CD4-positive, alpha-beta T cell treated with Interleukin-2 at 100 ng/mL for 4 hours (primary cell): Measurements from ENCODE around the gene LGALS8.

Experiments
- DNase-seq: peaks from one replicate; pipeline ENCODE4 v3.0.0-alpha.2; 2020; ENCODE audit warnings: low spot score

Gene LGALS8

DNA sequence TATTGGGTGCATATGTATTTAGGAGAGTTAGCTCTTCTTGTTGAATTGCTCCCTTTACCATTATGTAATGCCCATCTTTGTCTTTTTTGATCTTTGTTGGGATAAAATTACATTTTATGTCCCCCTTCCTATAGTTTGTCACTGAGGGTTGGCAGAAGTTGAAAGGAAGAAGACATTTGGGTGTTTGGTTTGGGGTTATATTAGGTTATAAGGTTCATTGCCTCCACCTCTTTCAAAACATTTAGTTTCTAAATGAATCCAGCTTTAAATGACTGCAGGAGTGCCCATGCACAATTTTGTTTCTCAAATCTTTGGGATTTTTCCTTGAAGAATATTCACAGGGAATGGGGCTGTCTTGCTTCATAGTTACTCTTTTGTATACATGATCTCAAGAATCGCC lies 14.6 kb upstream of the LGALS8 start:
- no peak for DNase-seq

DNA sequence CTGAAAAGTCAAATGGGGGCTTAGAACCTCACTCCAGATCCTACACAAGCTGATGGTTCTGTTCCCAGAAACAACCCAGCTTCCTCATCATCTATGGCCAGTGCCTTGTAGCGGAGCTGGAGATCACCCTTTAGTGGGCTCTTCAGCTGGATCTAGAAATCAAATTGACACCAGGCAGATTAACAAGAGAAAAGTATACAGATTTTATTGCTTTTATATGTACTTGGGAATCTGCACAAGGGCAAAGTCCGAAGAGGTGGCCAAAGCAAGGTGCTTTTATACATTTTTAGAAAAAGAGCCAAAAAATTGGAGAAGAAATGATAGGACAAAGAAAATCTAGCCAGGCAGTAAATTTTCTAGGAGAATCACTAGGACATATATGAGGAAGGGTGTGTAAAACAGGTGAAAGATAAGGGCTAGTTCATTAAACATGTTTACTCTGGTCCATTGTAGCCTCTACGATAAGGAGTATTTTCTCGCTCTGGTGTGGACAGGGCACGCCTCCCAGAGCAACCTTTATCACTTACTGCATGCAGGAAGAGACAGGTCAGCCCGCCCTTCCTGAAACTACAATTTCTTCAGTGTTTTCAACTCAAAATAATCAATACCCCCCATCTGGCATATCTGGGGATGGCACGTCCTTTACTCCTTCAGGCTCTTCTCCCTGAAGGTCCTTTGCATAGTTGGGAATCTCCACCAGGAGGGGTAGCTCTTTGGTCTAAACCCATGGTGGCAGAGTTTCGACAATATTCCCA lies 14.0 kb upstream of the LGALS8 start:
- DNase-seq, result no peak

DNA sequence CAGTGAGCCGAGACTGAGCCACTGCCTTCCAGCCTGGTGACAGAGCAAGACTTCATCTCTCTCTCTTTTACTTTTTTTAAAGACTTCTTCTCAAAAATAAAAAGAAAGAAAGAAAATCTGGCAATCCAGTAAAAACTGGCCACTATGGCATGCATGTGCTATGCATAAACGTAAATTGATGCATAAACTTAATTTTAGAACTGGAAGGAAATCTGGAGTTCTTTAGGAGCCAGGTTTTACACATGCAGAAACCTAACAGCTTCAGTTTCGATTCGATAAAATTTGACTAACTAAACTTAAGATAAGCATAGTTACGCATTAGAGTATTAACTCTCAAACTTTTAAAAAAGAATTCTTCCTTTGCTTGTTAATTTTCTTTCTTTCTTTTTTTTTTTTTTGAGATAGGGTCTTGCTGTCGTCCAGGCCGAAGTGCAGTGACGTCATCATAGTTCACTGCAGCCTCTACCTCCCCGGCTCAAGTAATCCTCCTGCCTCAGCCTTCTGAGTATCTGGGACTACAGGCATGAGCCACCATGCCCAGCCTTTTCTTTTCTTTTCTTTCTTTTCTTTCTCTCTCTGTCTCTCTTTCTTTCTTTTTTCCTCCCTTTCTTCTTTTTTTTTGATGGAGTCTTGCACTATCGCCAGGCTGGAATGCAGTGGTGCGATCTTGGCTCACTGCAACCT lies 11.9 kb upstream of the LGALS8 start:
- DNase-seq, result no peak

DNA sequence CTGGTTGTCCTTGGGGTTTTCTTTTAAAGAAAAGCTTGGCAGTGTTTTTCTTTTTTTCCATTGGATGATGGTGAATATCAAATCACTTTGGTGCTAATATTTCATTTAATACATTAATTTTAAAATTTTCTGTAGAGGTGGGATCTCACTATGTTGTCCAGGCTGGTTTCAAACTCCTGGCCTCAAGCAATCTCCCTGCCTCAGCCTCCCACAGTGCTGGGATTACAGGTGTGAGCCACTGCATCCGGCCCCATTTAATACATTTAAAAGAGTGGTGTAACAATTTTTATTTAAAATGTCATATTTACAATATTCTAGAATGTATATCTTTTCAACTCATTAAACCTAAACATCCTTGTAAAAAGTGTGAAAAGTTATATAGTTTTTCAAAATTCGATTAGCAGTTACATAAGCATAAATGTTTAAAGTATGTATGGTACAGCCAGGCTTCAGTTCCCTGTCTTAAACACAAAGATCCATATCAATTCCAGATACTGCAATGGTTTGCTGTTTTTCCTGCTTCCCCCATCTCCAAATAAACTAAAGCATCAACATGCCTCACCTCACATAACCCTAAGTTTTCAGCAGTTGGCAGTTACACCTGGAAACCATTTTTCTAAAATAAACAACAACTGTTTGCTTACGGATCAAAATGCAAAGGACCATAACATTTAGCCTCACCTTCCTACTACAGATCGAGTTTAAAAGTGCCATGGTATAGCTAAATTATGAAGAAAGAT lies 8.9 kb upstream of the LGALS8 start:
- no peak for DNase-seq

DNA sequence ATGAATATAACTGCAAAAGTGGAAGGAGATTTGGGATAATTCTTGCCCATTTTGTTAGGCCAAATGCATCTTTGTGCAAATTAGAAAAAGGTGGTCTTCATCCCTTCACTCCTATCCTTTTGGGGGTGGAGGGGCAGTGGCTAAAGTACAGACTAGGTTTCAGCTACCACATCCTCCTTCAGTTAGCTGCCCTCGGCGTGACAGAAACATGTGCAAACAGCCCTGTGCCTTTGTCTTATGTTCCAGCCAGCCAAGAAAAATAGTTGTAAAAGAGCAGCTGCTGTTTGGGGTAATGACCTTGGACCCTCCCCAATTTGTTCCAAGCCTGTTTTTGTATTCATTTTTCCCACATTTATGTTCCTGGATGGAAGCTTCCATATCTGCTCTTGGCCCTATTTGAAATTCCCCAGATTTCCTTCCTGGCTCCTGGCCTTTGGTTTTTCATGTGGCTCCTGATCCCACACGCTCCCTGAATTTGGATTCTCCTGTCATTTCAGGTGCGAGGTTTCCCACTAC lies 8.3 kb upstream of the LGALS8 start:
- no peak for DNase-seq

DNA sequence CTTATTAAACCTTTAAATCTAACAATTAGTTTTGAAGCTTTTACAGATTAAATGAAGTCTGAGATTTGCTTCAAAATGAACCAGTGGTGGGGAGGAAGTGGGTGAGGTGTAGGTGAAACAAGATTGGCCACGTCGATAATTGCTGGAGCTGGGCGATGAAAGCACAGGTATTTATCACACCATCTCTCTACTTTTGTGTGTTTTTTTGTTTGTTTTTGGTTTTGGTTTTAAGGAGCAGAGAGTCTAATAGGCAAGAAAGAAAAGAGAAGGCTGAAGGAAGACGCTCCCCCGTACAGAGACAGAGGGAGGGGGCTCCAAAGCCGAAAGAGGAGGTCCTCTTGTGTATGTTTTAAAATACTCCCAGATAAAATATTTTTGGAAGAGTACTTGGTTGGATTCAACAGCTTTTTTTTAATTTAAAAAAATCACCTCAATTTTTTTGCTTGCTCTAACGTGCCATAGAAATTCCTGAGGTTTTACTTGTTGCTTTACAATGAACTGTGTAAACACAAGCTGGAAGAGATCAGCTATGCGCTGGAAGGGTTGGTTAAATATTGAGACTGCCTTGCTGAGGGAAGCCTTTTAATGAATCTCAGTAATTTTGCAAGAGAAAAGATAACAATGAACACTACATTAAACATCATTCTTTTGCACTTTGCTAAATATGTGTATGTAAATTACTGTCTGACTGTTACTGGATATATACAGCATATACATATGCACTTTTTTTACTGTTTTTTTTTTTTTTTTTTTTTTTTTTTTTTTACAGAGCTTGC lies 6.7 kb upstream of the LGALS8 start:
- DNase-seq, result peak; percentile 61

DNA sequence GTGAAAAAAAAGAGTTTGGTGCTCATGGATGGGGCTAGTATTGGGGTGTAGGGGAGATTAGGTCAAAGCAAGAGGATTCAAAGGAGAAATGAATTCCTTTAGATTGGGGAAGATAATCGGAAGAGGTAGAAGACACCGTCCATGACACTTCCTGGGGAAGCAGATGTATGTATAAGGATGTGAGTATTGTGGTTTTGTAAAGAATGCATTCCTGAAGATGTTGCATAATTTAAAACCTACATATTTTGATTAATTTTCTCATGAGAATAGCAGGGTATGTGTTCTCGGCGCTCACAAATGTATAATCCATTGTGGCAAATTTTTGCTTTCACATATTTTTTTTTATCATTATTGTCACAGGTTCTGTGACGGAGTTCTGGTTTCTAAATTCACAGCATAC lies 5.5 kb upstream of the LGALS8 start:
- DNase-seq, result no peak

DNA sequence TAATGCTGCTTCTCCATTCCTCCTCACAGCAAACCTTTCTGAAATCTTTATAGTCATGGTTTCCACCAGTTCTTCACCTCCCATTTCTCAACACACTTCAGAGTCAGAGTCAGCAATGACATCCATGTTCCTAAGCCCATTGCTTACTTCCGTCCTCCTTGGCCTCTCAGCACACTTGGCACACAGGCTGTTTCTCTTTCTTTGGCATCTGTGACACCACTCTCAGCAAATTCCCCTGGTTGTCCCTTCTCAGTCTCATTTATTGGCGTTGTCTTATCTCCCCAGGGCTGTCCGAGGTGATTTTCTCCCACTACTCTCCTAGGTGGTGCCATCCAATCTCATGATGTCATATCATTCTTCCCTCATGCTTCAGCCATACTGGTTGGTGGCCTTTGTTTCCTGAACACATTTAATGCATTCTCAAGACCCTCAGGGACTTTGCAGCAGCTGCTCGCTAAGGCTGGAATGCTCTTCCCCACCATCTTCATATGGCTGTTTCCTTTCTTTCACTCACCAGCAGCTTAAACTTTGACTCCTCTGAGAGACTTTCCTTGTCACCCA lies 3.3 kb upstream of the LGALS8 start:
- DNase-seq, result no peak

DNA sequence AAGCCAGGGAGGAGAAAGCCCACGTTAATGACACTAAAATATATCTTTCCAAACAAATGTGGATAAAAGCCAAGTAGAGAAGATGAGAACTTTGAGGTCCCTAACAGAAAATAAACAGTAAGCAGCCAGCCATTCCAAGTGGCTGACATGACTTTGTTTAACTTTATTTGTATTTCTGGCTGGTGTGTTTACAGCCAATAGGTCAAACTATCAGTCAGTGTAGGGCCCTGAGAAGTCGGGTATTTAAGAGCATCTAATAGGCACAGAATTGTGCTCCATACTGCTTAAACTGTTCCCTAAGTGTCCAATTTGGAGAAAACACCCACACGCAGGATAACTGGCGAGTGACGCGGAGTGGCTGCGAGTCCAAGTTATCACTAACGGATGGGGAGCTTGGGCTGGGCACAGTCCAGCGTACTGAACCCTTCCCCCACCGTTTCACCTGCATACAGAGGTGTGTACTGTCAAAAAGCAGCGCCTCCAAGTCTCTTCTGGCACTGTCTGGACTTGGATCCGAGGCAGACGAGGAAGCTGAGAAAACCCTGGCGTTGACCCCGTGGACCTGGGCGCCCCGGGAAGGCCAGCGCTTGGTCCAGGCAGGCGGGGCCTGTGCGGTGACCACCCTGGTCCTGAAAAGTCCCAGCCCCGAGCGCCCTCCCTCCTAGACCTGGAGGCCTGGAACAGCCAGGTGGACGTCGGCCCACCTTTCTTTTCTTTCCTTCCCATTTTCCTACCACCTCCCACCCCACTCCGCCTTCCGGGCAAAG lies 662 bp upstream of the LGALS8 start:
- DNase-seq, result no peak

DNA sequence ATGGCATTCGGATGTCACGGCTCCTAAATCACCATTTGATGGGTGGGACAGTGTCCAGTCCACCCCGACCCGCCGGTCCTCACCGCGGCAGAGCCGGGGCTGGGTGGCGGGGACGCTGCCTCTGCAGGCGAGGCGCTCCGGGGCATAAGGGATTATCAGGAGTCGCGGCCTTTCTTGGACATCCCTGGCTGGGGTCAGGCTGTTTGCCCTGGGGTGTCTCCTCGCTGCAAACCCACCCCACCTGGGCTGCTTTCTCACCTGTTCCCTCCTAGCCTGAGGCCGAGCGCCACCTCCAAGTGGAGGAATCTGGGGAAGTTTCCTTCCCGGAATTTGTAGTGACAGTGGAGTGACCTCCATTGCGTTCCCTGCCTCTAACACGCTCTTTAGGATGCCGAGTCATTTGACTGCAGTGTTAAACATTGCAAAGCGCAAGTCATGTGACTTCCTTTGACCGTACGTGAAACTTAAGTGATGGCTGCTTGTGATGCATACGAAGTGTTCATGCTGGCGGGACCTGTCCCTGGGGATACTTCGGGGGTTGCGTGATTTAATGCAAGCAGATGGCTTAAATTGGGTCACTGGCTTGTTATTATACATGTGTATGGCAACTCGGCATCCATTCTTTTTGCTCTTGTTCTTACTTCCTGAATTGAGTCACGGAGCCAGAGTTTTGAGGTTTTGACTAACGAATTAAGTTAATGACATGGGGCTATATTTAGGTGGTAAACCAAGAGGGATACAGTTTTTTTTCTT lies 536 bp downstream of the LGALS8 start:
- peak; percentile 73 for DNase-seq

DNA sequence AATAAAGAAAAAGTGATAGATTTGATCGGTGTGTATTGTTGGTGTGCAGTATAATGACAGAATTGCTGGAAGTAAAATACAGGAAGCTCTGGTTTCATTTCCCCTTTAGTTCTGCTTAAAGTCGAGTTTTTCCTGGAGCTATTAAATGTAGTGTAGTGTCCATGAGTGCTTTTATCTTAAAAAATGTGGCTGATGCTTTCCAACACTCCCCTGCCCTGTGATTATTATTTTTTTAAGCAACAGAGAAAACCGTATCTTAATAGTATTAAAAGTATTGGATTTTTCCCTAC lies 1.1 kb downstream of the LGALS8 start:
- DNase-seq, result no peak

DNA sequence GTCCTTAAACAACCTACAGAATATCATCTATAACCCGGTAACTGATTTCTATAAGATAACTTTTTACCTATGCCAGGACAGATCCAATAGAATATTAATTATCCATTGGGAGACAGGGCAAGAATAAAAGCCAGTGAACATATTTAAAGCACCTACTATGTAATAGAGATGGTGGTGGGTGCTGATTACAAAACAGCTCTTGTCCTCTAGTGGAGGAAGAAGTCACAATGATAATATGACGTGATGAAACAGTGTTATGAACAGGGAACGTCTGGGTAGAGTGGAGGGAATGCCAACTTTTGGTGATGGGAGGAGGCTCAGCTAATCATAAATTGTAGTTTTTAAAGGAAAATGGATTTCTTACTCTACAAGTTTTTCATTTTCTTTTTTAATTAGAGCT lies 2.3 kb downstream of the LGALS8 start:
- no peak for DNase-seq

DNA sequence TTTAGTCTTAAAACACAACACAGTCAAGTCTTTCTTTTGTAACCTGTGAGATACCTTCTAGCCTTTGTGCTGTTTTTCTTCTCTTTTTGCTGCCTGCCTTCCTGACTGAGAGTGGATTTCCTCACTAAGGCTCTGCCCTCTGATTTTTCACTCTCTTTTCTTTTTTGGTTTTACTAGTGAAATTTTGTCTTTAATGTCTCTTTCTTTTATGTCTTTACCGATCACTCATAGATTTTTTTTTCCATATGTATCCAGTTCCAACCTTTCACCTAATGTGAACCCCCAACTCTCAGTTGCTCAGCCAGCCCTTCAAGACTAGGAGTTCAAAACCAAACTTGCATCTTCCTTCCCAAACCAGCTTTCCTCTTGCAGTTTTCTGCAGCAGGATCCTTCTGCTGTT lies 6.5 kb downstream of the LGALS8 start:
- DNase-seq, result no peak

DNA sequence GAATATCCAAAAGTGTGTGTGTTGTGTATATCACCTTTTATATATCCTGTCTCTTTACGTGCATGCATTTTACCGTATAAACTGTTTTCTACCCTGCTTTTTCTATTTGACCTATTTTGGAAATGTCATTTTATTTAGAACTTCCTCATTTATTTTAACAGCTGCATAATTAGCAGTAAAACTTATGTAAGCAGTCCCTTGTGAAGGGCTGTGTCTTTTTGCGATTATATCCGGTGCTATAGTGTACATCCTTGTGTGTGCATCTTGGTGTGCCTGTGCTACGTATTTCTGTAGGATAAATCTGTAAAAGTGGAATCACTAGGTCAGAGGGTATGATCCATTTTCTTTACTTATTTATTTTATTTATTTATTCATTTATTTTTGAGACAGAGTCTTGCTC lies 7.2 kb downstream of the LGALS8 start:
- no peak for DNase-seq

DNA sequence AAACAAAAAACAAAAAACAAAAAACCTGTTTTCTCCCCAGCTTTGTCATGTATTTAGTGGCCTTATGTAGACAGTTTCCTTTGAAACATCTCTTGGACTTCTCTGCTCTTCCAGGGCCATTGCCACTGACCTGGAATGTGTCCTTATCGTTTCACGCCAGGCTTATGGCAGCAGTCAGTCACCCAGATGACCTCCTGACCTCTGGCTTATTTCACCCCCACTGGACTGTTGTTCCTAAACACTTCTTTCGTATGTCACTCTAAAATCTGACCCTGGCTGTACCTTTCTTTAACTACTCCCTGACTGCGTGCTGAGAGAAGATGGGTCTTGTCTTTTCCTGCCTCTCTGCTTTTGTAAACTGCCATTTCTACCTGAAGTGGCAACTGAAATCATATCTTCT lies 9.1 kb downstream of the LGALS8 start:
- no peak for DNase-seq

DNA sequence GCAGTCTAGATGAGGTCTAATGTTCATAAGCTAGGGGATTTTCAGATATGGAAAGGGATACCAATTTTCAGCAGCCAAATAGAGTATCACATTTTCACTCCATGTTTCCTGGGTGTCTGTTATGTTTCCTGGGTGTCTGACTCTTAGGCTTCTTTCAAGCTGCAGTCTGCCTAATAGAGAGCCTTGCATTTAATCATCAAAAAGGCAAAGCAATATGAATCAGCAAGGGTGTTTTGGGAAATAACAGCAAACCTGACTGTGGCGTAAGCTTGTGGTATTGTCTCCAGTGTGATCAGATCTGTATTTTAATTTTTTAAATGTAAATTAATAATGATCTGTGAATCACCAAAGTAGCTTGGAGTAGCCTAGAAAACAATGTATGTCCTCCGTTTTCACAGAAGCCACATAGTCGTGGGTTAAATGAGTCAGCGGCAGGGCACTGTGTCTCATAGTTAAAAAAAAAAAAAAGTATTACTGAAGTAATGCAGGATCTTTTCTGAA lies 10.4 kb downstream of the LGALS8 start:
- DNase-seq, result peak; percentile 72

DNA sequence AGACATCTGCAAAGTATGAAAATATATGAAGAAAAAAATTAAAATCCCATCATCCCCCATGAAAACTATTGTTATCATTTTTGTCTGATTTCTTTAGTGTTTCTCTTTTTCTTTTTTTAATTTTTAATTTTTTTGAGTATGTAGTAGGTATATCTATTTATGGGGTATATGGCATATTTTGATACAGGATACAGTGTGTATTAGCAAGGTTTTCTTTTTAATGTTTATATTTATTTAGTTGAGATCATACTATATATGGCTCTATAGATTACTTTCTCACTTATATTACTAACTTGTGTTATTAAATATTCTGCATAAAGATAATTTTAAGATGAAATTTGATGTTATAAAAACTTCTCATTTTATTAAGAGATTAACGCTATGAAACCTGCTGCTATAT lies 11.4 kb downstream of the LGALS8 start:
- no peak for DNase-seq

DNA sequence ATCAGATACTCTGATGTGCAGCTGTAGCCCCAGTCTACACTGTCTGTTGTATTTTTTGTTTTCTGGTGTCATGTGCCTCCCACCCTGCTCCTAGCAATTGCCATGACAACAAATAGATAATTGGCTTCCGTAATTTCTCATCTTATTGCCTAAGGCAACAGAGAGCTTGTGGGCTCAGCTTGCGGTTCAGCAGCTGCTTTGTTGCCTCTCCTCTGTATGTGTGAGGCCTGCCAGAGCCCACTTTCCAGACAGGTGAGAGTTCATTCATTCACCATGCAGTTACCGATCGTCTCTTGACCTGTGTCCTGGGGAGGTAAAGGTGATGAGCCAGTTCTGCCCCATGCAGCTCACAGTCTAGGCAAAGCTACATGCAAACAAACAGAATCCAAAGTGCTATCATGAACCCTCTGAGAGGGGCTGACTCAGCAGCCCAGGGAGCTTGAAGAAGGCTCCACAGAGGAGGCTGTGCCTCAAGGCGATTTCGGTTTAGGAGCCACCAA lies 11.9 kb downstream of the LGALS8 start:
- no peak for DNase-seq

DNA sequence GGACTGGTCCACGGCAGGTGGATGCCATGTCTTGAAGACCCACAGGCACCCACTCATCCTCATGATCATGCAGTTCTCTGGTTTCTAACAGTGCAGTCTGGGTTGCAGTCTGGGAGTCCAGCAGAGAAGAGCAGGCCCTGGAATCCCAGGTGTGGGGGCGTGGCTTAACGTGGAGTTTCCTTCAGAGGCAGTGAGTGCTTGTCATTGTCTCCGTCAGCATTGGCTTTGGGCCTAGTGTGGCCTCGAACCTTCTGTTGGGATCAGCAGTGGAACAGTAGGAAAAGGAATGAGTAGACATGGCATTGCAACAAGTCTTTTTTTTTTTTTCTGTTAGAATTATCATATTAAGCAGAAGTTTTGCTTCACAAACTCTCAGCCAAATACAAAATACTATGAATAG lies 12.8 kb downstream of the LGALS8 start:
- DNase-seq, result no peak

DNA sequence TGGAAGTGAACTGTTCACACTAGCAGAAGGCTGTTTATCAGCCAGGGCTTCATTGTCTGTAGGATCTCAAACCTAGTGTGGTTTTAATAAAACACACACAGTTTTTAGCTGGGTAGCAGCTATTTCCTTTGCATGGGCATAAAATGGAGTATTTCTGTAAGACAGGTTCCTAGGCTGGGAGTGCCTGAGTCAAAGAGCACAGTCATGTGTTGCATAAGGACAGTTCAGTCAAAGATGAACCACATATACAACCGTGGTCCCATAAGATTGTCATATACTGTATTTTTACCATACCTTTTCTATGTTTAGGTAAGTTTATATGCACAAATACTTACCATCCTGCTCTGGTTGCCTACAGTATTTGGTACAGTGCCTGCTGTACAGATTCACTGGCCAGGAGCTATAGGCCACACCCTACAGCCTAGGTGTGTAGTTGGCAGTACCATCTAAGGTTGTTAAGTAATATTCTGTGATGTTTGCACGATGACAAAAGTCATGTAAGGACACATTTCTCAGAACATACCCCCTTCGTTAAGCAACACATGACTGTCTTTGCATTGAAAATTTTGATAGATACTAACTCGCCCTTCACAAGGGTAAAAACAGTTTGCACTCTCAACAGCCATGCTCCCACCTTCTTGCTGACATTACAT lies 17.2 kb downstream of the LGALS8 start:
- DNase-seq, result no peak
